ENCODE results near the gene GRID1. TPM values are rescaled to one million over a fixed set of nuclear protein-coding genes. Genes with fewer than 3 reads are reported as not detected.

GRID1 gene
- total and polyA plus RNA-seq, 11 donors: 0.69 to 3.4 (median 1.6) TPM

DNA sequence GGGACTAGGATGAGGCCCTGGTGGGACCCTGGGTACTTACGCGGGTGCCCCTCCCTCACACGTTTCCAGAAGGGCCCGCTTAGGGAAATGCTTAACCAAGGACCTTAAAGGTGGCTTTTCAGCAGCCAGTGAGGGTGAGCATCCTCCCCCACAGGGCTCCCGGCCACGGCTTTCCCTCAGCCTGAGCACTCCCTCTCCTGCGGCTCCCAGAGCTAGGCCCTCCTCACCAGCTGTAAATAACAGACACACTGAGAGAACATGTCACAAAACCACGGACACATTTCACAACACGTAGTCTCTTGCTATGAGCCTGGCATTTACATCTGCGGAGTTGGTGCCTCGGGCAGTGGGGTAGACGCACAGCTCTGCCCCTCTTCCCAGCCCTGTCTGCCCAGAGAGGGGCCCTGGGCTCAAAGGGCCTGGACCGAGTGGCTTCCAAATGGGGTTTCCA, 25.2 kb downstream of the GRID1 start:
- TF ChIP-seq POLR2A (IDR thresholded peaks at IDR 0.05): no peak
- TF ChIP-seq, protein P1, sequence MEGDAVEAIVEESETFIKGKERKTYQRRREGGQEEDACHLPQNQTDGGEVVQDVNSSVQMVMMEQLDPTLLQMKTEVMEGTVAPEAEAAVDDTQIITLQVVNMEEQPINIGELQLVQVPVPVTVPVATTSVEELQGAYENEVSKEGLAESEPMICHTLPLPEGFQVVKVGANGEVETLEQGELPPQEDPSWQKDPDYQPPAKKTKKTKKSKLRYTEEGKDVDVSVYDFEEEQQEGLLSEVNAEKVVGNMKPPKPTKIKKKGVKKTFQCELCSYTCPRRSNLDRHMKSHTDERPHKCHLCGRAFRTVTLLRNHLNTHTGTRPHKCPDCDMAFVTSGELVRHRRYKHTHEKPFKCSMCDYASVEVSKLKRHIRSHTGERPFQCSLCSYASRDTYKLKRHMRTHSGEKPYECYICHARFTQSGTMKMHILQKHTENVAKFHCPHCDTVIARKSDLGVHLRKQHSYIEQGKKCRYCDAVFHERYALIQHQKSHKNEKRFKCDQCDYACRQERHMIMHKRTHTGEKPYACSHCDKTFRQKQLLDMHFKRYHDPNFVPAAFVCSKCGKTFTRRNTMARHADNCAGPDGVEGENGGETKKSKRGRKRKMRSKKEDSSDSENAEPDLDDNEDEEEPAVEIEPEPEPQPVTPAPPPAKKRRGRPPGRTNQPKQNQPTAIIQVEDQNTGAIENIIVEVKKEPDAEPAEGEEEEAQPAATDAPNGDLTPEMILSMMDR (IDR thresholded peaks at IDR 0.05): no peak
- ATAC-seq (no peak), DNase-seq (peak in 2 of 5 donors; percentile 4 to 36)
- Histone ChIP-seq H3K9me3 (no peaks in the 10 kb centered on the region), H3K4me3 (no peak overlapping the region), H3K4me1 (peaks cover 0 to 7% (median 0%) of the 10 kb centered on the region in 12 donors), H3K27me3 (peaks cover 0 to 4% (median 0%) of the 10 kb centered on the region in 9 donors), H3K27ac (no peak overlapping the region), H3K36me3 (no peaks in the 10 kb centered on the region)
- 66 to 82% (median 72%) methylated on average over 13 of the region's 13 CpGs for WGBS, 4 donors
- intact Hi-C loops (cut with DNase I): no loop called here

DNA sequence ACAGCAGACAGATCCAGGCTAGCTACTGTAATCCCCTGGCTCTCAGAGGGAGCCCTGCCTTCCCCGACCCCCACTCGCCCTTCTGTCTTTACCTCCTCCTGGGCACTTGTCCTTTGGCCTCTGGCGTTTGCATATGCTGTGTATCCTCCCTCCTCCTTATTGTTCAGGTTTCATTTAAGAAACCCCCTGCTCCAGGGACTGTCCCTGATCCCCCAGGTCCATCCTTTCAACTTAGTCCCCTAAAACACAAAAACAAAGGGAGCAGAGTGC, 25.7 kb downstream of the GRID1 start:
- H3K4me1 ChIP-seq: peaks cover 0 to 3% (median 0%) of the 10 kb centered on the region in 12 donors
- DNase-seq: peak in 1 of 5 donors; percentile 28
- H3K9me3 ChIP-seq: no peaks in the 10 kb centered on the region
- TF ChIP-seq, protein P1 (IDR thresholded peaks at IDR 0.05): no peak
- TF ChIP-seq POLR2A (IDR thresholded peaks at IDR 0.05): no peak
- no peak overlapping the region for H3K4me3 ChIP-seq
- intact Hi-C loops (cut with DNase I): no loop called here
- no peak overlapping the region for H3K27ac ChIP-seq
- H3K27me3 ChIP-seq: peaks cover 0 to 4% (median 0%) of the 10 kb centered on the region in 9 donors
- H3K36me3 ChIP-seq: no peaks in the 10 kb centered on the region
- 75 to 79% (median 78%) methylated on average over 3 of the region's 3 CpGs for WGBS, 4 donors
- no peak for ATAC-seq

DNA sequence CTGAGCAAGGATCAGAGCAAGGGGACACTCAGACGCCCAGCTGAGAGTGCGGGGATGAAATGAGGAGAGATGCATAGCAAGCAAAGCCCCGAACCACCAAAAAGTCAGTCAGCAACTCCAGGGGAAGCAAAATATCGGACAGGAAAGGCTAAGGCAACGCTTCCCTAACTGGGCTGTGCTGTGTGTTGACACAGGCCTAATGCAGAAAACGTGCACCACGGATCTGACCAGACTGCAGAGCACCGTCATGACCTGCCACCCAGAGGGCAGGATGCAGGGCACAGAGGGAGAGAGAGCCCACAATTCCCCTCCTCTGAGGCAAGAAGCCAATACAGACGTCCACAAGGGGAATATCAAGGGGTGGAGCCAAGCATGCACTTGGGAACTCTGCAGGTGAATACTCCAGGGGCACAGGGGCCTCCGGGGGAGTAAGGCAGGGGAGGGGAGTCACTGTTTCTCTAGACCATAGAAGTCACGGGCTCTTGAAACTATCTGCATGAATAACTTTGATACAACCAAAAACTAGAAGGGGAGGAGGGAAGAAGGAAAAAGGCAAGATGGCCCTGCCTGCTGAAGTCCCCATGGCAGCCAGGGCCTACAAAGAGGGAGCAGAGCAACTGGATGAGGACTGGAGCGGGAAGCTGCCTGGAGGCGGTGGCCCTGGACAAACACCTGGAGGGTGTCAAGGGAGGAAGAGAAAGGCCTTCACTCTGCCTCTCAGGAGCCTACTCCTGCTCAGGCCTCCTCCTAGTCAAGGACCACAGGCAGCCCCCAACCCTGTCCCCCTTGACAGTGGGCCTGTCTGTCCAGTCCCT, 26.2 kb downstream of the GRID1 start:
- H3K27me3 ChIP-seq: peaks cover 0 to 4% (median 0%) of the 10 kb centered on the region in 9 donors
- H3K4me1 ChIP-seq: no peaks in the 10 kb centered on the region
- H3K36me3 ChIP-seq: no peaks in the 10 kb centered on the region
- no peak overlapping the region for H3K4me3 ChIP-seq
- intact Hi-C loops (cut with DNase I): no loop called here
- ATAC-seq (no peak), DNase-seq (no peak)
- TF ChIP-seq, protein P1 (IDR thresholded peaks at IDR 0.05): no peak
- TF ChIP-seq POLR2A (IDR thresholded peaks at IDR 0.05): no peak
- H3K27ac ChIP-seq: no peak overlapping the region
- WGBS, 4 donors: 64 to 72% (median 69%) methylated on average over 12 to 13 of the region's 13 CpGs
- no peaks in the 10 kb centered on the region for H3K9me3 ChIP-seq

DNA sequence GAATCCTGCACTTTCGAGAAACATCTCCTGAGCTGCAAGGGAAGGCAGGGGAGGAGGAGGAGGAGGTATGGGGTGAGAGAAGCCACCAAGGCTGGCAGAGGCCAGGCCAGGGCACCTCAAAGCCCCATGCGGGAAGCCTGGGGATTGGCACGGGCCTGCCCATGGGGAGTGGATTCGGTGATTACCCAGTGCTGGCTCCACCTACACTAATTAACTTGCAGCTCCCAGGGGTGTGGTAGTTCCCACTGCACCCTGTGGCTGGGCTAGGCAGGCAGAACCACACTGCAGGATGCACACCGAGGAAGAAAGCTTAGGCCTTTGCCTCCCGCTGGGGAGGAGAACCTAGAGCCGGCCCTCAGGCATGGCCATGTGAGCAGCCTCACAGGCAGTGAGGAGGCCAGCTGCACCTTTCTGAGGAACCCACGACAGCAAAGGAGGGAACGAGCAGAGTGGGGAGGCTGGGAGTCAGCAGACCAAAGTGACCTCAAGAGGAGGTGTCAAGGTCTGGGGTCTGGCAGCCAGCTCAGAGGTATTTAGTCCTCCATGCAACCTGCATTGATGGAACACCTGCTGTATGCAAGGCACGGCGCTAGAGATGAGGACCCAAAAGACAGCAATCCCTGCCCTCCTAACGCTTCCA, 27.2 kb downstream of the GRID1 start:
- Histone ChIP-seq H3K27ac (no peak overlapping the region), H3K27me3 (peaks cover 0 to 8% (median 0%) of the 10 kb centered on the region in 9 donors), H3K36me3 (no peaks in the 10 kb centered on the region), H3K4me1 (no peaks in the 10 kb centered on the region), H3K9me3 (no peaks in the 10 kb centered on the region), H3K4me3 (no peak overlapping the region)
- TF ChIP-seq POLR2A (IDR thresholded peaks at IDR 0.05): no peak
- TF ChIP-seq, protein P1 (IDR thresholded peaks at IDR 0.05): no peak
- ATAC-seq: no peak
- 70 to 84% (median 79%) methylated on average over 12 of the region's 12 CpGs for WGBS, 4 donors
- peak in 1 of 5 donors; percentile 28 for DNase-seq
- intact Hi-C loops (cut with DNase I): no loop called here
